HG02840 (cell line): Measurements from ENCODE around the gene SYNDIG1.

Experiments used
- ATAC-seq: cut with Tn5 transposase; IDR thresholded peaks from one replicate; pipeline ENCODE4 v1.9.1; 2021; ENCODE audit warnings: mild to moderate bottlenecking, moderate library complexity, moderate number of reproducible peaks; ENCODE audit not compliant: unreplicated experiment, low FRiP score

Gene SYNDIG1

GRCh38 chr20:24445510-24446170 lies 23.8 kb upstream of the SYNDIG1 start:
- ATAC-seq = no peak

- ATAC-seq = no peak
These were observed 22.6 kb upstream of the SYNDIG1 start for GRCh38 chr20:24446811-24447210.

- ATAC-seq = no peak
These were observed 21.3 kb upstream of the SYNDIG1 start for GRCh38 chr20:24448170-24448569.

GRCh38 chr20:24449026-24449720 lies 20.3 kb upstream of the SYNDIG1 start:
- ATAC-seq = no peak

GRCh38 chr20:24450177-24450576 lies 19.3 kb upstream of the SYNDIG1 start:
- no peak for ATAC-seq

- ATAC-seq = no peak
These were observed 18.6 kb upstream of the SYNDIG1 start for GRCh38 chr20:24450624-24451376.

GRCh38 chr20:24451428-24451827 lies 18.0 kb upstream of the SYNDIG1 start:
- ATAC-seq = no peak

- no peak for ATAC-seq
These were observed 17.4 kb upstream of the SYNDIG1 start for GRCh38 chr20:24452016-24452415.

GRCh38 chr20:24452498-24453127 lies 16.8 kb upstream of the SYNDIG1 start:
- no peak for ATAC-seq

- no peak for ATAC-seq
These were observed 15.6 kb upstream of the SYNDIG1 start for GRCh38 chr20:24453869-24454268.

GRCh38 chr20:24455081-24455480 lies 14.3 kb upstream of the SYNDIG1 start:
- ATAC-seq = no peak

GRCh38 chr20:24456398-24456781 lies 13.0 kb upstream of the SYNDIG1 start:
- ATAC-seq = no peak

- ATAC-seq = no peak
These were observed 11.0 kb upstream of the SYNDIG1 start for GRCh38 chr20:24458436-24458835.

- no peak for ATAC-seq
These were observed 9.7 kb upstream of the SYNDIG1 start for GRCh38 chr20:24459733-24460132.

GRCh38 chr20:24460712-24461111 lies 8.7 kb upstream of the SYNDIG1 start:
- no peak for ATAC-seq

GRCh38 chr20:24461848-24462247 lies 7.6 kb upstream of the SYNDIG1 start:
- no peak for ATAC-seq

- ATAC-seq = no peak
These were observed 6.9 kb upstream of the SYNDIG1 start for GRCh38 chr20:24462460-24463010.

- no peak for ATAC-seq
These were observed 4.3 kb upstream of the SYNDIG1 start for GRCh38 chr20:24465159-24465558.

- no peak for ATAC-seq
These were observed 3.7 kb upstream of the SYNDIG1 start for GRCh38 chr20:24465730-24466129.

GRCh38 chr20:24468401-24469115 lies 871 bp upstream of the SYNDIG1 start:
- no peak for ATAC-seq
